Testis (tissue), 2 donors: Measurements from ENCODE around the gene SUCLG2.

Experiments
- POLR2A ChIP-seq: fragments of 450-650 bp; IDR thresholded peaks from one replicate; pipeline ENCODE4 v1.6.1; 2017; ENCODE audit warnings: antibody characterized with exemption, mild to moderate bottlenecking, moderate library complexity
- TF ChIP-seq, protein P1 (sequence below), 3 experiments: fragments of 450-650 bp in 2 of 3; fragments of 200-600 bp in 1 of 3; sonication (generic) in 1 of 3; IDR thresholded peaks; one replicate each; pipeline ENCODE4 v1.5.1; 2016 to 2019; ENCODE audit warnings: antibody characterized with exemption in 3 of 3, mild to moderate bottlenecking in 2 of 3, moderate library complexity in 1 of 3

- TF ChIP-seq, protein P1, sequence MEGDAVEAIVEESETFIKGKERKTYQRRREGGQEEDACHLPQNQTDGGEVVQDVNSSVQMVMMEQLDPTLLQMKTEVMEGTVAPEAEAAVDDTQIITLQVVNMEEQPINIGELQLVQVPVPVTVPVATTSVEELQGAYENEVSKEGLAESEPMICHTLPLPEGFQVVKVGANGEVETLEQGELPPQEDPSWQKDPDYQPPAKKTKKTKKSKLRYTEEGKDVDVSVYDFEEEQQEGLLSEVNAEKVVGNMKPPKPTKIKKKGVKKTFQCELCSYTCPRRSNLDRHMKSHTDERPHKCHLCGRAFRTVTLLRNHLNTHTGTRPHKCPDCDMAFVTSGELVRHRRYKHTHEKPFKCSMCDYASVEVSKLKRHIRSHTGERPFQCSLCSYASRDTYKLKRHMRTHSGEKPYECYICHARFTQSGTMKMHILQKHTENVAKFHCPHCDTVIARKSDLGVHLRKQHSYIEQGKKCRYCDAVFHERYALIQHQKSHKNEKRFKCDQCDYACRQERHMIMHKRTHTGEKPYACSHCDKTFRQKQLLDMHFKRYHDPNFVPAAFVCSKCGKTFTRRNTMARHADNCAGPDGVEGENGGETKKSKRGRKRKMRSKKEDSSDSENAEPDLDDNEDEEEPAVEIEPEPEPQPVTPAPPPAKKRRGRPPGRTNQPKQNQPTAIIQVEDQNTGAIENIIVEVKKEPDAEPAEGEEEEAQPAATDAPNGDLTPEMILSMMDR (IDR thresholded peaks at IDR 0.05): no peak
- no peak for TF ChIP-seq POLR2A
These were observed 144.8 kb downstream of the SUCLG2 start for GRCh38 chr3:67509471-67510075.
